ENCODE measurements around the gene ASAP2. TPM values are rescaled to one million over a fixed set of nuclear protein-coding genes. Genes with fewer than 3 reads are reported as not detected.

ASAP2 gene
- total RNA-seq, 2 experiments from 2014 or later: 0.16 TPM; not detected in 1

DNA sequence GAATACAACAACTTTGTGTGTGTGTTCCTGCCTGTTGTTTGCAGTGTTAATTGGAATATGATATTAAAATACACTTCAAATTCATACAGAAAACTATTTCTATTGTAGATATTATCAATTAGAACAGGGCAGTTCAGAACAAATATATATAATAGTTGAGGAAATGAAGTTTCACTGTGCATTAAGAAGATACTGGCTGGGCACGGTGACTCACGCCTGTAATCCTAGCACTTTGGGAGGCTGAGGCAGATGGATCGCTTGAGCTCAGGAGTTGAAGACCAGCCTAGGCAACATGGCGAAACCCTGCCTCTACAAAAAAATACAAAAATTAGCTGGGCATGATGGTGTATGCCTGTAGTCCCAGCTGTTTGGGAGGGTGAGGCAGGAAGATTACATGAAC, 79.3 kb downstream of the ASAP2 start:
- no peaks in the 10 kb centered on the region for H3K36me3 Mint-ChIP-seq (ENCODE audit: low read depth)
- H3K4me1 Mint-ChIP-seq (ENCODE audit: low read depth): no peaks in the 10 kb centered on the region
- no peak overlapping the region for H3K4me3 Mint-ChIP-seq
- no peak for ATAC-seq (ENCODE audit: poor library complexity)
- intact Hi-C loops (cut with DNase I, micrococcal nuclease): no loop called here
- Histone ChIP-seq H3K4me3 (ENCODE audit: low read length) (no peak overlapping the region), H3K36me3 (ENCODE audit: insufficient read depth, low read length) (no peaks in the 10 kb centered on the region), H3K4me1 (ENCODE audit: insufficient read depth, low read length) (no peaks in the 10 kb centered on the region), H3K27me3 (ENCODE audit: control insufficient read depth in 1 of 2, insufficient read depth in 2 of 2, low read length in 2 of 2) (peaks cover 0 to 3% of the 10 kb centered on the region in 2 experiments), H3K9me3 (ENCODE audit: control insufficient read depth in 1 of 2, insufficient read depth in 1 of 2, low read length in 2 of 2) (no peaks in the 10 kb centered on the region), H3K27ac (ENCODE audit: low read depth in 1 of 2, low read length in 2 of 2) (no peak overlapping the region)
- no peaks in the 10 kb centered on the region for H3K9me3 Mint-ChIP-seq
- ChIA-PET CTCF (no interaction called here), POLR2A (no interaction called here)
- TF ChIP-seq, protein P1, sequence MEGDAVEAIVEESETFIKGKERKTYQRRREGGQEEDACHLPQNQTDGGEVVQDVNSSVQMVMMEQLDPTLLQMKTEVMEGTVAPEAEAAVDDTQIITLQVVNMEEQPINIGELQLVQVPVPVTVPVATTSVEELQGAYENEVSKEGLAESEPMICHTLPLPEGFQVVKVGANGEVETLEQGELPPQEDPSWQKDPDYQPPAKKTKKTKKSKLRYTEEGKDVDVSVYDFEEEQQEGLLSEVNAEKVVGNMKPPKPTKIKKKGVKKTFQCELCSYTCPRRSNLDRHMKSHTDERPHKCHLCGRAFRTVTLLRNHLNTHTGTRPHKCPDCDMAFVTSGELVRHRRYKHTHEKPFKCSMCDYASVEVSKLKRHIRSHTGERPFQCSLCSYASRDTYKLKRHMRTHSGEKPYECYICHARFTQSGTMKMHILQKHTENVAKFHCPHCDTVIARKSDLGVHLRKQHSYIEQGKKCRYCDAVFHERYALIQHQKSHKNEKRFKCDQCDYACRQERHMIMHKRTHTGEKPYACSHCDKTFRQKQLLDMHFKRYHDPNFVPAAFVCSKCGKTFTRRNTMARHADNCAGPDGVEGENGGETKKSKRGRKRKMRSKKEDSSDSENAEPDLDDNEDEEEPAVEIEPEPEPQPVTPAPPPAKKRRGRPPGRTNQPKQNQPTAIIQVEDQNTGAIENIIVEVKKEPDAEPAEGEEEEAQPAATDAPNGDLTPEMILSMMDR (IDR thresholded peaks at IDR 0.05): no peak
- no peak overlapping the region for H3K27ac Mint-ChIP-seq
- no peak for DNase-seq
- H3K27me3 Mint-ChIP-seq: peaks cover 4% of the 10 kb centered on the region

DNA sequence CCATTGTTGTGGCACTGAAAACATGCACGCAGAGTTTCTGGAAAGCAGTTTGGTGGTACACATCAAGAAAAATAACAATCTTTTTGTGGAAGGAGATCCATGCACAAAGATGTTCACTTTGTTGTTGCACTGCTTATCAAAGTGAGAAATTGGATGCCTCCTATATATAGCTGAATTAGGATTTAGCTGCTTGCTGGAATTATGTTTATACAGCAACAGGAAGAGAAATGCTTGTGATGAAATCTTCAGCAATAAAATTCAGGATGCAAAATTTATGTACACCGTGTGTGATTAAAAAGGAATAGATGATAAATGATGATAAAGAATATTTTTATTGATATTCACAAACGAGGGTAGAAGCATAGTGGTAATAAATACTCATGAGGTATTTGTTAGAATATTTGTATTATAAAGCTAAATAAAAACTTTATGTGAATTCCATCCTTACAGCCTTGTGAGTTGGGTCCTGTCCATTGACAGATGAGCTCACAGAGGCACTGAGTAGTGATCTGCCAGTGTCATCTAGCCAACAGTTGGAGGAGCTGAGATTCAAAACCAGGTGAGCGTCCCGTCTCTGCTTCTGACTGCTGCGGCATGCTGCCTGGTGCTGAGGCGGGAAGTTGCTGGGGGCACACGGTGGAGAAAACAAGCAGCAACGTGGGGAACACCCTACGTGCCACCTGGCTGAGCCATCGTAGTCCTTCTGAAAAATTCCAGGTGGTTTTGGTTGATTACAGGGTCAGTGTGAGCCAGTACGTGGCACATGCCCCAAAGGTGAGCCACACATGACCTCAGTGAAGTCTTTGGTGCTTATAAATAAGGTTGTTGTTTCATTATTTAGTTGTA, 80.2 kb downstream of the ASAP2 start:
- no peak overlapping the region for H3K27ac ChIP-seq (ENCODE audit: low read depth in 1 of 2, low read length in 2 of 2)
- no peaks in the 10 kb centered on the region for H3K36me3 ChIP-seq (ENCODE audit: insufficient read depth, low read length)
- H3K9me3 Mint-ChIP-seq: no peaks in the 10 kb centered on the region
- peaks cover 0 to 3% of the 10 kb centered on the region in 2 experiments for H3K27me3 ChIP-seq (ENCODE audit: control insufficient read depth in 1 of 2, insufficient read depth in 2 of 2, low read length in 2 of 2)
- no peak for DNase-seq
- intact Hi-C loops (cut with DNase I, micrococcal nuclease): no loop called here
- H3K4me3 Mint-ChIP-seq: no peak overlapping the region
- ATAC-seq (ENCODE audit: poor library complexity): no peak
- TF ChIP-seq, protein P1 (IDR thresholded peaks at IDR 0.05): no peak
- no peaks in the 10 kb centered on the region for H3K36me3 Mint-ChIP-seq (ENCODE audit: low read depth)
- no peaks in the 10 kb centered on the region for H3K4me1 Mint-ChIP-seq (ENCODE audit: low read depth)
- no peak overlapping the region for H3K4me3 ChIP-seq (ENCODE audit: low read length)
- H3K4me1 ChIP-seq (ENCODE audit: insufficient read depth, low read length): no peaks in the 10 kb centered on the region
- H3K27ac Mint-ChIP-seq: no peak overlapping the region
- ChIA-PET CTCF (no interaction called here), POLR2A (no interaction called here)
- H3K9me3 ChIP-seq (ENCODE audit: control insufficient read depth in 1 of 2, insufficient read depth in 1 of 2, low read length in 2 of 2): no peaks in the 10 kb centered on the region
- peaks cover 13% of the 10 kb centered on the region for H3K27me3 Mint-ChIP-seq

DNA sequence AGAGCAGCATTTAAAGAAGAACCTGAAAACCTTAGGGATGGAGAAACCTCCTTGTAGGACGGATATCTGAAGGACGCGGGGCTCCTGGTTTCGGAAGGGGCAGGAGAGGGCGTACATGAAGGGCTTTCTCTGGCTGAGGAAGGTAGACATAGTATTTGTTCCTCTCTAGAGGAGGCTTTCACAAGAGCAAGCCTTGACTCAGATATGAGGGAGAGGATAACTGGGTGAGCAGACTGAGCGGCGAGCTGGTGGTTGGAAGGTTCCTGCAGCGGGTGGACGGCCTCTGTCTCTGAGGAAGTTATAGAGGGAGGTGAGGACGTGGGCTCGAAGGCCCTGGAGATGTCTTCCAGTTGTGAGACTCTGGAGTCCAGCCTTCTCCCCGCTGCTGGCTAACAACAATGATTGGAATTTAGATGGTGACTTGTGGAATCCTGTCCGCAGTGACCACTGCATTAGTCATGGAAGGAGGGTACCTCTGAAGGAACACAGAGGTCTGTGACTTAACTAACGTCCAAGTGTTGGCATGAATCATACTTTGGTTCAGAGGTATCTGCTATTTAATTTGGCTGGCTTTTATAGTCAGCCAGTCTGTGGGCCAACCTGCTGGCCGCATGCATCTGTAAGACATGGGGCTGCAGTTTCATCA, 80.9 kb downstream of the ASAP2 start:
- no peak overlapping the region for H3K27ac Mint-ChIP-seq
- no peaks in the 10 kb centered on the region for H3K9me3 Mint-ChIP-seq
- TF ChIP-seq, protein P1 (IDR thresholded peaks at IDR 0.05): no peak
- Histone ChIP-seq H3K27ac (ENCODE audit: low read depth in 1 of 2, low read length in 2 of 2) (no peak overlapping the region), H3K4me1 (ENCODE audit: insufficient read depth, low read length) (no peaks in the 10 kb centered on the region), H3K9me3 (ENCODE audit: control insufficient read depth in 1 of 2, insufficient read depth in 1 of 2, low read length in 2 of 2) (no peaks in the 10 kb centered on the region), H3K27me3 (ENCODE audit: control insufficient read depth in 1 of 2, insufficient read depth in 2 of 2, low read length in 2 of 2) (peaks cover 0 to 3% of the 10 kb centered on the region in 2 experiments), H3K4me3 (ENCODE audit: low read length) (no peak overlapping the region), H3K36me3 (ENCODE audit: insufficient read depth, low read length) (no peaks in the 10 kb centered on the region)
- no peak for ATAC-seq (ENCODE audit: poor library complexity)
- H3K27me3 Mint-ChIP-seq: peaks cover 15% of the 10 kb centered on the region
- POLR2A ChIA-PET: no interaction called here
- intact Hi-C loops (cut with DNase I, micrococcal nuclease): no loop called here
- CTCF ChIA-PET: no interaction called here
- no peaks in the 10 kb centered on the region for H3K4me1 Mint-ChIP-seq (ENCODE audit: low read depth)
- no peaks in the 10 kb centered on the region for H3K36me3 Mint-ChIP-seq (ENCODE audit: low read depth)
- no peak for DNase-seq
- no peak overlapping the region for H3K4me3 Mint-ChIP-seq
